ENCODE results near the gene EPHA4.
A peak's percentile ranks its signal among the peaks of the same experiment; 100 is the strongest.

EPHA4 gene

GRCh38 chr2:221458578-221458977, 113.5 kb downstream of the EPHA4 start:
- H3K9me3 Mint-ChIP-seq: no peaks in the 10 kb centered on the region
- H3K27me3 Mint-ChIP-seq: peaks cover 7% of the 10 kb centered on the region
- DNase-seq (no peak), ATAC-seq (no peak)
- no peak overlapping the region for H3K4me3 Mint-ChIP-seq
- H3K27ac Mint-ChIP-seq: no peak overlapping the region
- no peaks in the 10 kb centered on the region for H3K4me1 Mint-ChIP-seq

GRCh38 chr2:221455214-221455613, 116.9 kb downstream of the EPHA4 start:
- ATAC-seq (no peak), DNase-seq (no peak)
- Mint-ChIP-seq H3K27me3 (peaks cover 6% of the 10 kb centered on the region), H3K4me3 (no peak overlapping the region), H3K9me3 (no peaks in the 10 kb centered on the region), H3K4me1 (no peaks in the 10 kb centered on the region), H3K27ac (no peak overlapping the region)

DNA sequence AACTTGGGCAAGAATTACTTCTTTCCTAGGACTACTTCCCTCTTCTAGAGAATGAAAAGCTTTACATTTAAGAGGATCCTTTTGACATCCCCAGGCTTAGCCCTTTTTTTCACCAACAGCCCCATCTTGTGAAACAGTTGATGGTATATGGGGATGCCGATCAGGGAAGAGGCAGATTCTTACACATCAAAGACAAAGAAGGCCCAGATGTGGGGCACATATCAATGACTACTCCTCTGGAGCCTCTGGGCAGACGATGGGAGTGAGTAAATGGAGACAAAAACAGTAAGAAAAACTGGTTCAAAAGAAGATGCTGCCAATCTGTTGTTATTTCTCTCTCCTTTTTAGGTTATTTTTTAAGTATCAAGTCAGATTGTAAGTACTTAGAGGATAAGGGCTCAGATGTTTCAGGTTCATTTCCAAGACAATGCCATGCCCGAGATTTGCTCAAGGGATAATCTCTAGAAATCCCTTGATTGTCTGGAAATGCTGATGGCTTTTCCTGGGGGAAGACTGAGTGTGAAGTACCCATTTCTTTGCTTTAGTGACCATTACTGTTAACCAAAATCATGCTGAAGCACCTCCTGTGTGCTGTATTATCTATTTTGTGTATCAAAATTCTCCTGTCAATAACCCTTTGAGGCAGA, 117.5 kb downstream of the EPHA4 start:
- Mint-ChIP-seq H3K9me3 (no peaks in the 10 kb centered on the region), H3K27ac (no peak overlapping the region), H3K27me3 (no peaks in the 10 kb centered on the region), H3K4me3 (no peak overlapping the region), H3K4me1 (no peaks in the 10 kb centered on the region)
- ATAC-seq: no peak
- no peak for DNase-seq

DNA sequence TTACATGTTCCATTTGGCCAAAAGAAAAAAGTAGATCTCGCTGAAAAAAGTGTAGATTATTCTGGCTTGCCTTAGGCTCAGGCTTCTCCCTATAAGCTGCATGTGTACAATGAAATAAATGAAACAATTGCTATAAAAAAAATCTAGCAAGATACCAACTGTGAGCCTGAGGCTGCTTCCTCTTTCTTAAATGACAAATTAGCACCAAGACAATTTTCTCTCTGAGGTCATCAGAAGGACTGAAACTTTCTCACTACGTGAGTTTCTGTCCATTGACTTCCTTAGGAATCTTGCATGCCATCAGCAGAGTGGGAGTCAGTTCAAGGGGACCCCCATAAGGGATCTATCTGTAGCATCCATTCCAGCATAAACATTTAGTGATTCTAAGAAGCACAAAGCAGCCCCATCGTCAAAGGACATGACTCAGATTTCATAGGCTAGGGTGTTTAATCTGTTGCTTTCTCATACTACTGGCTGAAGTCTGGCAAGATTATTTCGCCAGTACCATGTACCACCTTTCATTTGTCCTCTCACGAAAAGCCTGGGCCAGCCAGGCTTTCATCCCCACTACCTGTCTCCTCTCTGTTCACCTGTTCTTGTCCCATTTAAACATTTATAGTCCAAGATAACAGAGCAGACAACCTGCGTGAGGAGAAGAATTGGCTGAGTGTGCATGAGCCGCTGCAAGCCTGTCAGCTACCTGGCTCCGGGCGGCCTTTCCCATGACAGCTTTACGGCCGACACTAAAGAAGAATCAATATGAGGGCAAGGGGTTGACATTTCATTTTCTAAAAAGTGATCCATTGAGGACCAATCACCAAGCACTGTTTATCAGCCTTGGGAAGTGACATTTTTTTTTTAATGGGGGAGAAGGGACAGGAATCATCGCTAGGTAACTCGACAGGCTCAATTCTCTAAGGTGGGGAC, 120.0 kb downstream of the EPHA4 start:
- no peak for DNase-seq
- no peak for ATAC-seq

GRCh38 chr2:221450280-221450679, 121.8 kb downstream of the EPHA4 start:
- no peak overlapping the region for H3K4me3 Mint-ChIP-seq
- no peak overlapping the region for H3K27ac Mint-ChIP-seq
- H3K4me1 Mint-ChIP-seq: no peaks in the 10 kb centered on the region
- no peaks in the 10 kb centered on the region for H3K27me3 Mint-ChIP-seq
- no peaks in the 10 kb centered on the region for H3K9me3 Mint-ChIP-seq
- ATAC-seq: no peak
- DNase-seq: no peak

More for the DNA sequence above, 120.0 kb downstream of the EPHA4 start:
- no peaks in the 10 kb centered on the region for H3K9me3 Mint-ChIP-seq
- H3K4me3 Mint-ChIP-seq: no peak overlapping the region
- H3K4me1 Mint-ChIP-seq: no peaks in the 10 kb centered on the region
- H3K27me3 Mint-ChIP-seq: no peaks in the 10 kb centered on the region
- no peak overlapping the region for H3K27ac Mint-ChIP-seq

GRCh38 chr2:221449406-221449805, 122.7 kb downstream of the EPHA4 start:
- no peaks in the 10 kb centered on the region for H3K9me3 Mint-ChIP-seq
- no peak for ATAC-seq
- no peaks in the 10 kb centered on the region for H3K4me1 Mint-ChIP-seq
- DNase-seq: no peak
- no peak overlapping the region for H3K4me3 Mint-ChIP-seq
- no peak overlapping the region for H3K27ac Mint-ChIP-seq
- H3K27me3 Mint-ChIP-seq: no peaks in the 10 kb centered on the region

GRCh38 chr2:221448844-221449390, 123.2 kb downstream of the EPHA4 start:
- Mint-ChIP-seq H3K27me3 (no peaks in the 10 kb centered on the region), H3K27ac (no peak overlapping the region), H3K4me3 (no peak overlapping the region), H3K4me1 (no peaks in the 10 kb centered on the region), H3K9me3 (no peaks in the 10 kb centered on the region)
- DNase-seq (no peak), ATAC-seq (no peak)

- H3K4me3 Mint-ChIP-seq: no peak overlapping the region
- DNase-seq (no peak), ATAC-seq (no peak)
- no peaks in the 10 kb centered on the region for H3K4me1 Mint-ChIP-seq
- no peaks in the 10 kb centered on the region for H3K27me3 Mint-ChIP-seq
- H3K27ac Mint-ChIP-seq: no peak overlapping the region
- H3K9me3 Mint-ChIP-seq: no peaks in the 10 kb centered on the region
Measured at GRCh38 chr2:221448057-221448843, 123.9 kb downstream of the EPHA4 start.

- ATAC-seq: no peak
- DNase-seq: no peak
- no peaks in the 10 kb centered on the region for H3K9me3 Mint-ChIP-seq
- no peaks in the 10 kb centered on the region for H3K27me3 Mint-ChIP-seq
- no peaks in the 10 kb centered on the region for H3K4me1 Mint-ChIP-seq
- peak overlapping the region in 1 of 2 donors; percentile 27 for H3K27ac Mint-ChIP-seq
- no peak overlapping the region for H3K4me3 Mint-ChIP-seq
Measured at GRCh38 chr2:221447310-221447709, 124.8 kb downstream of the EPHA4 start.

DNA sequence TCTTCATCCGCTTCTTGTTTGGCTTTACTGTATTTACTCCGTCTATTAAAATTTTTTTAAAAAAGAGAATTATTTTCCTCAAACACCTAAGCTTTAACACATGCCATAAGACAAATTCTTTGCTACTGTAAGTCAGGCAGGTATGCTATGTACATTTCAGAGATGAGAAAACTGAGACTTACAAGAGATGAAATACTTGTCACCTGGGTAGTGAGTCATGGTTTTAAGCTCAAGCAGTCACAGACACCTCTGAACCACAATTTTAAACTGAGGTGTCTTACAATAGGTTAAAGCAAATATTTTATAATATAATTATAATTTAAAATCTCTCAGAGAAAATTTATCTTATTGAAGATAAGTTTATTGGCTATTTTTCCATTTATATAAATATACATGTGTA, 126.0 kb downstream of the EPHA4 start:
- Mint-ChIP-seq H3K27me3 (no peaks in the 10 kb centered on the region), H3K27ac (no peak overlapping the region), H3K9me3 (no peaks in the 10 kb centered on the region), H3K4me3 (no peak overlapping the region), H3K4me1 (no peaks in the 10 kb centered on the region)
- DNase-seq (no peak), ATAC-seq (no peak)

- no peaks in the 10 kb centered on the region for H3K27me3 Mint-ChIP-seq
- no peaks in the 10 kb centered on the region for H3K4me1 Mint-ChIP-seq
- DNase-seq (no peak), ATAC-seq (no peak)
- H3K27ac Mint-ChIP-seq: no peak overlapping the region
- no peaks in the 10 kb centered on the region for H3K9me3 Mint-ChIP-seq
- H3K4me3 Mint-ChIP-seq: no peak overlapping the region
Measured at GRCh38 chr2:221444106-221444505, 128.0 kb downstream of the EPHA4 start.

- H3K9me3 Mint-ChIP-seq: no peaks in the 10 kb centered on the region
- no peak for DNase-seq
- no peaks in the 10 kb centered on the region for H3K27me3 Mint-ChIP-seq
- H3K4me3 Mint-ChIP-seq: no peak overlapping the region
- no peaks in the 10 kb centered on the region for H3K4me1 Mint-ChIP-seq
- H3K27ac Mint-ChIP-seq: no peak overlapping the region
- no peak for ATAC-seq
Measured at GRCh38 chr2:221443645-221444044, 128.5 kb downstream of the EPHA4 start.

- H3K27ac Mint-ChIP-seq: no peak overlapping the region
- DNase-seq (no peak), ATAC-seq (no peak)
- H3K4me3 Mint-ChIP-seq: no peak overlapping the region
- H3K9me3 Mint-ChIP-seq: no peaks in the 10 kb centered on the region
- no peaks in the 10 kb centered on the region for H3K4me1 Mint-ChIP-seq
- H3K27me3 Mint-ChIP-seq: no peaks in the 10 kb centered on the region
Measured at GRCh38 chr2:221442128-221442527, 130.0 kb downstream of the EPHA4 start.

DNA sequence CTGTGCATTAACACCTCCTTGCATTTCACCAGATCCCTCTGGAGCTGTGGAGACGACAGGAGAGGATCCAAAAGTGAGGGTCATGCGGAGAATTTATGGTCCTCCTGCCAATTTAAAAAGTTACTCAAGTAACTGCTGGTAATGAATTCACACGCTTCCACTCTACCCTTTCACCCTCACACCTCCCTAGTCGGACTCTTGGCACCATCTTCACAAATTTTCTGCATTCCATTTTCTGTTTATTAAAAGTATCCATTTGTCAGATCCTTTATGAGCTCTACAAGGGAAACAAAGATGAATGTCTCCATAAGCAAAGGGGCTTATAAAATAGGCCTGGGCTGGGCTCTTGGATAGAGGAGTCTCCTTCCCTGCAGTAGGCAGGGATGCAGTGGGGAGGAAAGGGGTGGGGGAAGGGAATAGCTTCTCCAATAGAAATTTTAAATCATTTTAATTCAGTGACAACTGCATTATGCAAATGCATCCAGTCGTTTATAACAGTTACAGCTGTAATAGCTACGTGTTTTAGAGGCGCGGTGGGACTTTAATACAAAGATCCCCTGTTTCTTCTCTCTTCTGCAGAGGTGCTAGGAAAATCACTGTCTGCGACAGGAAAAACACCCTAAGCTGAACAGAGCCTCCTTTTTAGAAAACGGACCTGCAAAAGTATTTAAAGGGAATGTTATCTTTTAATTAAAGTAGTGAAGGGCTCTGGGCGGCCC, 132.2 kb downstream of the EPHA4 start:
- ATAC-seq: no peak
- Mint-ChIP-seq H3K9me3 (no peaks in the 10 kb centered on the region), H3K4me1 (no peaks in the 10 kb centered on the region), H3K4me3 (no peak overlapping the region), H3K27me3 (no peaks in the 10 kb centered on the region), H3K27ac (no peak overlapping the region)
- no peak for DNase-seq

- H3K4me1 Mint-ChIP-seq: no peaks in the 10 kb centered on the region
- no peak overlapping the region for H3K4me3 Mint-ChIP-seq
- no peaks in the 10 kb centered on the region for H3K9me3 Mint-ChIP-seq
- no peak overlapping the region for H3K27ac Mint-ChIP-seq
- H3K27me3 Mint-ChIP-seq: no peaks in the 10 kb centered on the region
- DNase-seq: no peak
- ATAC-seq: no peak
Measured at GRCh38 chr2:221437056-221437455, 135.0 kb downstream of the EPHA4 start.
